Measurements from ENCODE around the gene ATP7A.

- TF ChIP-seq NFE2L2 (conservative IDR thresholded peaks at IDR 0.05; ENCODE audit: low read length) (no peak), USF2 (IDR thresholded peaks at IDR 0.05) (no peak), POLR2A (IDR thresholded peaks at IDR 0.05; ENCODE audit: low read length) (no peak), BCL3 (IDR thresholded peaks at IDR 0.05) (no peak), CTCF (IDR thresholded peaks at IDR 0.05) (no peak)
Observed at GRCh38 chrX:78046362-78046761, 135.9 kb downstream of the ATP7A start.
